C4-2B (cell line): ENCODE measurements around the gene POLR2E.

Experiments used
- ZFX ChIP-seq: fragments of 450-650 bp; IDR thresholded peaks from 2 replicates; pipeline ENCODE4 v1.6.1; 2017
- TF ChIP-seq, protein P1 (sequence below): fragments of 450-650 bp; conservative IDR thresholded peaks from 2 replicates; pipeline ENCODE4 v1.5.1; 2017; ENCODE audit warnings: mild to moderate bottlenecking

DNA sequence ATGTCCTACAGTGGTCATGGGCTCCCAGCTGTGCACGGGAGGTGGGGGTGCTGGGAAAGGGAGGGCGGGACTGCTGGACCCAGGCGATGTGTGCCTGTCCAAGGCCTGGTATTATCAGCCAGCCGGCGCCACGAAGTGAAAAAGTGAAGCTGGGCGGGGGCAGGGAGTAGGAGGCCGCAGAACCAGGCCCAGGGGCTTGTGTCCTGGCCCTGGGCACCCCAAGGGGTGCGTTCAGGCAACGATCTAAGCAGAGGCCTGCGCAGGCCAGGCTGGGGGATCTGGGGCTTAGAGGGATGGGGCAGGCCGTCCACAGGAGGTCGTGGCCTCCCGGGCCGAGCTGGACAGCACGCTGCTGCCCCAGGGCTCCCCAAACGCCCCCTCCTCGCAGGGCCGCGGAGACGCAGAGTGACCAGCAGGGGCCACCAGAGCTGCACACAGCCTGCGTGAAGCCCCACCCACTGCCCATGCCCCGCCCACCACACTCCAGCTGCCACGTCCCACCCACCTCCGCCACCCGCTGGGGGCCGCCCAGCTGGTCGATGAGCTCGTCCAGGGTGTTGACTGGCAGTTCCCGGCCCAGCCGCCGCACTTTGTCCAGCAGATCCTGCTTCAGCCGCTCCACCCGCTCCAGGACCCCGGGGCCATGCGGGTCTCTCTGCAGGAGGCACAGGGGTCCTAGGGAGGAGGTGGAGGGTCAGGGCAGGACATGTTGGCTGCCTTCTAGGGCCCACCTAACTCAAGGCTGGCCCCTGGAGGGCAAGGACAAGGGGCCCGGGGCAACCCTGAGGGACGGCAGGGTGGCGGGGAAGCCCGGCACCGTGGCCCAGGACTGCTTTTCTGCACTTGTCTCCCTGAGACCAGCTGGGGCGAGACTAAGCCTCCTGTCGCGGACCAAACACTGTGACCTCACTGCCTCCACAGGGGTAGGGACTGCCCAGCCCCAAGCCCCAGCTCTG is 18.1 kb upstream of the POLR2E start:
- TF ChIP-seq, protein P1, sequence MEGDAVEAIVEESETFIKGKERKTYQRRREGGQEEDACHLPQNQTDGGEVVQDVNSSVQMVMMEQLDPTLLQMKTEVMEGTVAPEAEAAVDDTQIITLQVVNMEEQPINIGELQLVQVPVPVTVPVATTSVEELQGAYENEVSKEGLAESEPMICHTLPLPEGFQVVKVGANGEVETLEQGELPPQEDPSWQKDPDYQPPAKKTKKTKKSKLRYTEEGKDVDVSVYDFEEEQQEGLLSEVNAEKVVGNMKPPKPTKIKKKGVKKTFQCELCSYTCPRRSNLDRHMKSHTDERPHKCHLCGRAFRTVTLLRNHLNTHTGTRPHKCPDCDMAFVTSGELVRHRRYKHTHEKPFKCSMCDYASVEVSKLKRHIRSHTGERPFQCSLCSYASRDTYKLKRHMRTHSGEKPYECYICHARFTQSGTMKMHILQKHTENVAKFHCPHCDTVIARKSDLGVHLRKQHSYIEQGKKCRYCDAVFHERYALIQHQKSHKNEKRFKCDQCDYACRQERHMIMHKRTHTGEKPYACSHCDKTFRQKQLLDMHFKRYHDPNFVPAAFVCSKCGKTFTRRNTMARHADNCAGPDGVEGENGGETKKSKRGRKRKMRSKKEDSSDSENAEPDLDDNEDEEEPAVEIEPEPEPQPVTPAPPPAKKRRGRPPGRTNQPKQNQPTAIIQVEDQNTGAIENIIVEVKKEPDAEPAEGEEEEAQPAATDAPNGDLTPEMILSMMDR, result peak; percentile 88
- no peak for TF ChIP-seq ZFX
